GM12801 (cell line): ENCODE measurements around the gene NOS1AP.

Experiments
- CTCF ChIP-seq: IDR thresholded peaks from one replicate; pipeline ENCODE4 v1.5.1; 2011; ENCODE audit warnings: control low read depth; ENCODE audit not compliant: insufficient read length; ENCODE audit errors: extremely low read depth

The NOS1AP gene

GRCh38 chr1:162373541-162374260 is 304.2 kb downstream of the NOS1AP start:
- TF ChIP-seq CTCF: no peak

GRCh38 chr1:162374406-162374805 is 304.9 kb downstream of the NOS1AP start:
- TF ChIP-seq CTCF: no peak

GRCh38 chr1:162375463-162375862 is 306.0 kb downstream of the NOS1AP start:
- TF ChIP-seq CTCF: no peak

GRCh38 chr1:162376691-162377090 is 307.2 kb downstream of the NOS1AP start, which contains the start of gene SPATA46:
TSS of gene SPATA46 (minus strand) at chr1:162376854. CDS start at chr1:162376790, 64 bp downstream.
- TF ChIP-seq CTCF: no peak

GRCh38 chr1:162380061-162380846 is 310.8 kb downstream of the NOS1AP start:
- no peak for TF ChIP-seq CTCF

- TF ChIP-seq CTCF: no peak
Measured at GRCh38 chr1:162381383-162381782, 311.9 kb downstream of the NOS1AP start, which contains the start of gene C1orf226. TSS of gene C1orf226 (plus strand) at chr1:162381728. CDS start at chr1:162381902, 174 bp downstream.

GRCh38 chr1:162381941-162382750 is 312.7 kb downstream of the NOS1AP start:
- TF ChIP-seq CTCF: no peak
